MM.1S (cell line): ENCODE results near the gene DQX1.
"Not testable (repeated sequence)": the region's sequence is repeated elsewhere in the genome, so short reads cannot be mapped to it uniquely, and the experiment has no call there.

Experiments used
- DNase-seq: peaks from one replicate; pipeline ENCODE4 v3.0.0-alpha.2; 2015
- H2AFZ ChIP-seq: fragments of 300-600 bp; sonication (generic); 2 replicates; pipeline ENCODE4 v1.6.0; 2016; ENCODE audit warnings: antibody characterized with exemption, low read length
- H3F3A ChIP-seq: fragments of 300-600 bp; sonication (generic); 2 replicates; pipeline ENCODE4 v1.6.1; 2016; ENCODE audit warnings: mild to moderate bottlenecking, antibody characterized with exemption, low read length, moderate library complexity, mixed read lengths; ENCODE audit not compliant: insufficient read depth
- H3K27ac ChIP-seq: fragments of 300-600 bp; sonication (generic); 2 replicates; pipeline ENCODE4 v1.5.1; 2016; ENCODE audit warnings: mild to moderate bottlenecking, low read length
- H3K27me3 ChIP-seq: fragments of 300-600 bp; sonication (generic); replicated peaks from 2 replicates; pipeline ENCODE4 v1.6.0; 2016; ENCODE audit warnings: low read length; ENCODE audit not compliant: insufficient read depth
- H3K36me3 ChIP-seq: fragments of 300-600 bp; sonication (generic); replicated peaks from 2 replicates; pipeline ENCODE4 v1.6.1; 2016; ENCODE audit warnings: mild to moderate bottlenecking, low read length, mixed read lengths; ENCODE audit not compliant: insufficient read depth
- H3K4me1 ChIP-seq: fragments of 300-600 bp; sonication (generic); 2 replicates; pipeline ENCODE4 v1.6.1; 2016; ENCODE audit warnings: low read length, mixed read lengths
- H3K4me2 ChIP-seq: fragments of 300-600 bp; sonication (generic); 2 replicates; pipeline ENCODE4 v1.6.0; 2016; ENCODE audit warnings: low read depth, low read length
- H3K4me3 ChIP-seq: fragments of 300-600 bp; sonication (generic); 2 replicates; pipeline ENCODE4 v1.5.1; 2016; ENCODE audit warnings: low read length, mixed read lengths
- H3K79me2 ChIP-seq: fragments of 300-600 bp; sonication (generic); 2 replicates; pipeline ENCODE4 v1.6.1; 2016; ENCODE audit warnings: mixed run types, low read length, mixed read lengths
- H3K9ac ChIP-seq: fragments of 300-600 bp; sonication (generic); 2 replicates; pipeline ENCODE4 v1.6.1; 2016; ENCODE audit warnings: low read length, mixed read lengths
- H3K9me2 ChIP-seq: fragments of 300-600 bp; sonication (generic); replicated peaks from 2 replicates; pipeline ENCODE4 v1.6.1; 2016; ENCODE audit warnings: mild to moderate bottlenecking, low read length, mixed read lengths; ENCODE audit not compliant: insufficient read depth
- H3K9me3 ChIP-seq: fragments of 300-600 bp; sonication (generic); replicated peaks from 2 replicates; pipeline ENCODE4 v1.6.1; 2016; ENCODE audit warnings: mild to moderate bottlenecking, low read length, mixed read lengths; ENCODE audit not compliant: insufficient read depth
- H4K20me1 ChIP-seq: fragments of 300-600 bp; sonication (generic); 2 replicates; pipeline ENCODE4 v1.6.1; 2016; ENCODE audit warnings: mild to moderate bottlenecking, low read length, moderate library complexity, mixed read lengths; ENCODE audit not compliant: insufficient read depth
- CTCF ChIP-seq: fragments of 300-600 bp; sonication (generic); IDR thresholded peaks from 2 replicates; pipeline ENCODE4 v1.5.1; 2016; ENCODE audit warnings: antibody characterized with exemption, low read length, mixed read lengths
- EZH2 ChIP-seq: fragments of 300-600 bp; sonication (generic); optimal IDR thresholded peaks from 2 replicates; pipeline ENCODE3; 2017; ENCODE audit warnings: low read depth, mild to moderate bottlenecking, antibody characterized with exemption, low read length, mixed read lengths
- EZH2phosphoT487 ChIP-seq: fragments of 300-600 bp; sonication (generic); IDR thresholded peaks from 2 replicates; pipeline ENCODE4 v1.6.1; 2018; ENCODE audit warnings: antibody characterized with exemption, low read length

DQX1 gene

GRCh38 chr2:74564222-74564621, 38.2 kb upstream of the DQX1 start:
- Histone ChIP-seq H3K9me2 (no peaks in the 10 kb centered on the region), H3K27ac (no peak overlapping the region), H3K9ac (no peak overlapping the region), H3K79me2 (no peaks in the 10 kb centered on the region), H4K20me1 (no peaks in the 10 kb centered on the region), H3K36me3 (no peaks in the 10 kb centered on the region), H3K27me3 (no peaks in the 10 kb centered on the region; the same call in 1 of the 2 replicates), H3K4me2 (no peak overlapping the region), H3K4me1 (peaks cover 12% of the 10 kb centered on the region), H2AFZ (no peak overlapping the region), H3K4me3 (no peak overlapping the region), H3K9me3 (no peaks in the 10 kb centered on the region), H3F3A (no peaks in the 10 kb centered on the region)
- TF ChIP-seq EZH2phosphoT487 (no peak), EZH2 (no peak), CTCF (no peak)
- no peak for DNase-seq

- Histone ChIP-seq H2AFZ (no peak overlapping the region), H3K27ac (no peak overlapping the region), H3K27me3 (no peaks in the 10 kb centered on the region; the same call in 1 of the 2 replicates), H3K9me2 (no peaks in the 10 kb centered on the region), H3K4me1 (peaks cover 7% of the 10 kb centered on the region), H4K20me1 (no peaks in the 10 kb centered on the region), H3K79me2 (no peaks in the 10 kb centered on the region), H3K36me3 (no peaks in the 10 kb centered on the region), H3K9me3 (no peaks in the 10 kb centered on the region), H3F3A (no peaks in the 10 kb centered on the region), H3K4me2 (no peak overlapping the region), H3K9ac (no peak overlapping the region), H3K4me3 (no peak overlapping the region)
- DNase-seq, result no peak
- TF ChIP-seq CTCF (no peak), EZH2phosphoT487 (no peak), EZH2 (no peak)
These were observed 36.2 kb upstream of the DQX1 start for GRCh38 chr2:74562126-74562775.

- not testable (repeated sequence) for H3K9me3 ChIP-seq, H3K9me2 ChIP-seq, H3K4me3 ChIP-seq, H4K20me1 ChIP-seq, H3K36me3 ChIP-seq, H2AFZ ChIP-seq, H3F3A ChIP-seq, DNase-seq, H3K4me2 ChIP-seq, H3K27me3 ChIP-seq, H3K27ac ChIP-seq, H3K79me2 ChIP-seq, H3K4me1 ChIP-seq, H3K9ac ChIP-seq
These were observed 35.0 kb upstream of the DQX1 start for GRCh38 chr2:74561022-74561421.

- H3K4me2 ChIP-seq, result no peak overlapping the region
These were observed 34.6 kb upstream of the DQX1 start for GRCh38 chr2:74560591-74560990.

More at GRCh38 chr2:74560591-74560990, 34.6 kb upstream of the DQX1 start:
- Histone ChIP-seq H3K9me3 (no peaks in the 10 kb centered on the region), H3K27me3 (no peaks in the 10 kb centered on the region; the same call in 1 of the 2 replicates), H3K79me2 (no peaks in the 10 kb centered on the region; the same call in 1 of the 2 replicates), H3K4me1 (no peaks in the 10 kb centered on the region), H3K4me3 (no peak overlapping the region), H2AFZ (no peak overlapping the region), H3K36me3 (0 out of 2 replicates have a peak, but pooled peaks cover 2% of the 10 kb centered on the region), H4K20me1 (no peaks in the 10 kb centered on the region), H3K9ac (no peak overlapping the region), H3K9me2 (no peaks in the 10 kb centered on the region), H3K27ac (no peak overlapping the region), H3F3A (no peaks in the 10 kb centered on the region)
- no peak for TF ChIP-seq EZH2phosphoT487
- TF ChIP-seq CTCF, result no peak
- no peak for TF ChIP-seq EZH2
- no peak for DNase-seq
